MV-4-11 (cell line): ENCODE data around the gene ETV6.
A peak's percentile ranks its signal among the peaks of the same experiment; 100 is the strongest.

Source experiments
- DNase-seq: peaks from one replicate; lab custom pipeline; 2025; lab: John Stamatoyannopoulos, UW

The ETV6 gene

GRCh38 chr12:11694528-11694927 lies 45.1 kb downstream of the ETV6 start:
- DNase-seq: no peak

- DNase-seq: no peak
These were observed 45.8 kb downstream of the ETV6 start for GRCh38 chr12:11695321-11695720.

GRCh38 chr12:11696084-11696483 lies 46.6 kb downstream of the ETV6 start:
- DNase-seq: no peak

GRCh38 chr12:11697131-11697530 lies 47.7 kb downstream of the ETV6 start:
- no peak for DNase-seq

- no peak for DNase-seq
These were observed 48.4 kb downstream of the ETV6 start for GRCh38 chr12:11697670-11698387.

- DNase-seq: no peak
These were observed 49.3 kb downstream of the ETV6 start for GRCh38 chr12:11698729-11699128.

- DNase-seq: no peak
These were observed 52.0 kb downstream of the ETV6 start for GRCh38 chr12:11701433-11701832.

- DNase-seq: no peak
These were observed 53.5 kb downstream of the ETV6 start for GRCh38 chr12:11702959-11703358.

GRCh38 chr12:11703378-11703777 lies 53.9 kb downstream of the ETV6 start:
- DNase-seq: no peak

- DNase-seq: no peak
These were observed 54.6 kb downstream of the ETV6 start for GRCh38 chr12:11704089-11704488.

- DNase-seq: peak; percentile 34
These were observed 55.5 kb downstream of the ETV6 start for GRCh38 chr12:11705010-11705409.

- no peak for DNase-seq
These were observed 57.3 kb downstream of the ETV6 start for GRCh38 chr12:11706509-11707379.

GRCh38 chr12:11707535-11707934 lies 58.1 kb downstream of the ETV6 start:
- DNase-seq: no peak

- no peak for DNase-seq
These were observed 60.0 kb downstream of the ETV6 start for GRCh38 chr12:11709513-11709912.

- DNase-seq: no peak
These were observed 61.0 kb downstream of the ETV6 start for GRCh38 chr12:11710431-11710830.

- no peak for DNase-seq
These were observed 61.4 kb downstream of the ETV6 start for GRCh38 chr12:11710906-11711305.

GRCh38 chr12:11711651-11712327 lies 62.3 kb downstream of the ETV6 start:
- DNase-seq: no peak

- DNase-seq: no peak
These were observed 63.0 kb downstream of the ETV6 start for GRCh38 chr12:11712491-11712890.

- no peak for DNase-seq
These were observed 63.7 kb downstream of the ETV6 start for GRCh38 chr12:11713202-11713601.

- no peak for DNase-seq
These were observed 65.2 kb downstream of the ETV6 start for GRCh38 chr12:11714626-11715025.

- no peak for DNase-seq
These were observed 66.1 kb downstream of the ETV6 start for GRCh38 chr12:11715621-11716020.

GRCh38 chr12:11716794-11717518 lies 67.5 kb downstream of the ETV6 start:
- DNase-seq: peak; percentile 57
